GM18498 (cell line): ENCODE results near the gene KLF3.

Experiments
- ATAC-seq: cut with Tn5 transposase; IDR thresholded peaks from one replicate; pipeline ENCODE4 v1.9.1; 2021; ENCODE audit warnings: mild to moderate bottlenecking, moderate library complexity; ENCODE audit not compliant: unreplicated experiment

Gene KLF3

GRCh38 chr4:38654273-38654672 is 9.7 kb upstream of the KLF3 start:
- no peak for ATAC-seq

GRCh38 chr4:38656111-38656510 is 7.9 kb upstream of the KLF3 start:
- no peak for ATAC-seq

- no peak for ATAC-seq
These were observed 4.7 kb upstream of the KLF3 start for GRCh38 chr4:38659346-38659745.

- ATAC-seq: no peak
These were observed 3.2 kb upstream of the KLF3 start for GRCh38 chr4:38660838-38661237.

GRCh38 chr4:38661371-38661770 is 2.6 kb upstream of the KLF3 start:
- ATAC-seq: no peak

- ATAC-seq: no peak
These were observed 1.4 kb upstream of the KLF3 start for GRCh38 chr4:38662522-38663089.

- peak; percentile 48 for ATAC-seq
These were observed 754 bp upstream of the KLF3 start for GRCh38 chr4:38663090-38663800.

GRCh38 chr4:38664706-38665401 is 855 bp downstream of the KLF3 start:
- ATAC-seq: no peak

- ATAC-seq: no peak
These were observed 1.8 kb downstream of the KLF3 start for GRCh38 chr4:38665551-38666411.

GRCh38 chr4:38666766-38667084 is 2.7 kb downstream of the KLF3 start:
- ATAC-seq: no peak

- ATAC-seq: no peak
These were observed 3.3 kb downstream of the KLF3 start for GRCh38 chr4:38667085-38667893.

GRCh38 chr4:38668203-38668971 is 4.4 kb downstream of the KLF3 start:
- no peak for ATAC-seq

- no peak for ATAC-seq
These were observed 5.2 kb downstream of the KLF3 start for GRCh38 chr4:38669208-38669607.

- ATAC-seq: no peak
These were observed 6.3 kb downstream of the KLF3 start for GRCh38 chr4:38670109-38670901.

GRCh38 chr4:38670939-38671591 is 7.1 kb downstream of the KLF3 start:
- peak; percentile 36 for ATAC-seq

- no peak for ATAC-seq
These were observed 7.6 kb downstream of the KLF3 start for GRCh38 chr4:38671592-38671940.

GRCh38 chr4:38672074-38672396 is 8.0 kb downstream of the KLF3 start:
- no peak for ATAC-seq

- ATAC-seq: no peak
These were observed 8.6 kb downstream of the KLF3 start for GRCh38 chr4:38672397-38673129.
